Left hindlimb (tissue), 1 donor: ENCODE data around the gene GJB5.

ENCODE experiments used
- DNase-seq: peaks from one replicate; pipeline ENCODE4 v3.0.0-alpha.2; 2018

Gene GJB5

DNA sequence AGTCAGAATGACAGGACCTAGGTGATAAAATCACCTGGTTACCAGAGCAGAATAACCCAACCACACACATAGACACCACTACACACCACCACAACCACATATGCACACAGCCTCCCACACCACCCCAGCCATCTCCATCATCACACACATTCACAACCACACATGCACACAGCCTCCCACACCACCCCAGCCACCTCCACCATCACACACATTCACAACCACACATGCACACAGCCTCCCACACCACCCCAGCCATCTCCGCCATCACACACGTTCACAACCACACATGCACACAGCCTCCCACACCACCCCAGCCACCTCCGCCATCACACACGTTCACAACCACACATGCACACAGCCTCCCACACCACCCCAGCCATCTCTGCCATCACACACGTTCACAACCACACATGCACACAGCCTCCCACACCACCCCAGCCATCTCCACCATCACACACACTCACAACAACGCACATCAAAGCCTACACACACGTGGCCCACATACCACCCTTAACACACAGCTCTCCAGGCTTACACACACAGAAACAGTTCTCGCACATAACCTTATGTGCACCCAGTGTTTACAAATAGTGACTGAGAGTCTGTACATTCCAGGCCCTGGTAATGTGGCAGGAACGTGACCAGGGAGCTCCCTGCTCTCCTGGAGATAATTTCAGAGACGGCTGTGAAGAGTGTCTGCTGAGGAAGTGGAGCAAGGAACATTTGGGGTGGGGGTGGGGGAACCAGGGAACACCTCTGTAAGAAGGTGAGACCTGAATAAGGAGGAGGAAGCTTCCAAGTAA lies 22.9 kb downstream of the GJB5 start:
- DNase-seq = no peak

DNA sequence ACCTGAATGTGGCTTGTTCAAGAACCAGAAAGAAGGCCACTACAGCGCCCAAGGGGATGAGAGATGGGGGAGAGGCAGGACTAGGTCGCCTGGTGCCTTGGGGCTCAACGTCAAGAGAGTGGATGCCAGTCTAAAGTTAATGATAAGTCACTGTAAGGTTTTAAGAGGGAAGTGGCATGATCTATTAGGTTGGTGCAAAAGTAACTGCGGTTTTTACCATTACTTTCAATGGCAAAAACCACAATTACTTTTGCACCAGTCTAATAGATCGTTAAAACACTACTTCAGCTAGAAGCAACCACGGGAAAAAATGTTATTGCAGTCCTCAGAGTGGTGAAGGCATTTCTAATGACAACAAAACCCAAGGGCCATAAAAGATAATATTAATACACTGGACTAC lies 23.5 kb downstream of the GJB5 start:
- DNase-seq = no peak

DNA sequence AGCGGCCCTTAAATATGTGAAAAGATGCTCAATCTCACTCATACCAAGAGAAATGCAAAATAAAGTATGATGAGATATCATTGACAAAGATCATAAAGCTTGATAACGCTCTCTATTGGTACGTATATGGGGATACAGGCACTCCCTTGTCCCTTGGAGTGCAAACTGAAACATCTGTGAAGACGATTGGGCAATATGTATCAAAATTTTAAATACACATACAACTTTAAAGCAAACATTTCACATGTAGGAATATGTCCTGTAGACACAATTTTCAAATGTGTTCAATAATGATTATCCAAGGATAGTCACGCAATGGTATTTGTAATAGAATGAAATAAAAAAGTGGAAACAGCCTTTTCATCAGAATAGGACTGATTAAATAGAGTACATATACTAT lies 24.2 kb downstream of the GJB5 start:
- DNase-seq = no peak

DNA sequence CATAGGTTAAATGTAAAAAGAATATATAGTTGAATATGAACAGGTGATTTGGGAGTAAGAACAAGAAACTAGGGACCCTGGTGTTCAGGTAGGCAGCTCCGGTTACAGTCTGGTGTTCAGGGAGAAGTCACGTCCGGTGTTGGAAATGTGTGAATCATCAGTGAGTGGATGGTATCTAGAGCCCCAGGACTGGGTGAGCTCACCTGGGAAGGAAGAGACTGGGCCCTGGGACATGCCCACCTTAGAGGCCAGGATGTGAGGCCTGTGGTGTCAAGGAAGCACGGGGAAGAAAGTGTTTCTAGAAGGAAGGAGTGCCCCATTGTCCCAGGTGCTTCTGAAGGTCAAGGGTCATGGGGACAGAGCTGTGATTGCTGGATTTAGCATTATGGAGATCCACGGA lies 24.7 kb downstream of the GJB5 start:
- no peak for DNase-seq

DNA sequence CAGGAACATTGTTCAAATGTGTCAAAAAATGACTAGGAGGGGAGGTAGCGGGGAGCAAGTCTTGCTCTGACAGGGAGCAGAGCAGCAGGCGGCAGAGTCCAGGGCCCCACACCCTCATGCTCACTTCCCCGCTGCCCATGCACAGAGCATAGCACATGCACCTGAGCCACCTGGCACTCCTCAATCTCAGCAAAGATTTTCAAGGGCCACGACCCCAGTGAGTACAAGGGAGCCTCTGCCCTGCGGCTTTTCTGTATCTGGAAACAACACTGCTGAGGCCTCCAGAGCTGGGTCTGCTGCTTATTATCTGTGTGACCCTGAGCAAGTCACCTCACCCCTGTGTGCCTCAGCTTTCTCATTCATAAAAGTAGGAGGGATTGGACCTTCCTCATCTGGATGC lies 25.1 kb downstream of the GJB5 start:
- DNase-seq = no peak

DNA sequence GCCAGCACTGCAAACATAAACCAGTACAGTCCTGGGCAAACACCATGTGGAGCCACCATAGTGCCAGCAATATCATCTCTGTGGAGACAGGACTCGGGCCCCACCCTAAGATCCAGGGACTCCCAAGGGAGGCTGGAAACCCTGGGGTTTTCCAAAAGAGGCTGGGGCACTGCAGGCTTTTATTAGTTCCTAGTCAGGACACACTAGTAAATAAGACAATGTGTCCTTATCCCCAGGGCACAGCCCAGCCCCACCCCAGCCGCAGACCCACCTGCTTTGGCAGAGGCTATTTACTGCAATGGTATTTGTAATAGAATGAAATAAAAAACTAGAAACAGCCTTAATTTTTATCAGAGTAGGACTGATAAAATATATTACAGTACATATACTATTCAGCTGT lies 25.7 kb downstream of the GJB5 start:
- DNase-seq = no peak

DNA sequence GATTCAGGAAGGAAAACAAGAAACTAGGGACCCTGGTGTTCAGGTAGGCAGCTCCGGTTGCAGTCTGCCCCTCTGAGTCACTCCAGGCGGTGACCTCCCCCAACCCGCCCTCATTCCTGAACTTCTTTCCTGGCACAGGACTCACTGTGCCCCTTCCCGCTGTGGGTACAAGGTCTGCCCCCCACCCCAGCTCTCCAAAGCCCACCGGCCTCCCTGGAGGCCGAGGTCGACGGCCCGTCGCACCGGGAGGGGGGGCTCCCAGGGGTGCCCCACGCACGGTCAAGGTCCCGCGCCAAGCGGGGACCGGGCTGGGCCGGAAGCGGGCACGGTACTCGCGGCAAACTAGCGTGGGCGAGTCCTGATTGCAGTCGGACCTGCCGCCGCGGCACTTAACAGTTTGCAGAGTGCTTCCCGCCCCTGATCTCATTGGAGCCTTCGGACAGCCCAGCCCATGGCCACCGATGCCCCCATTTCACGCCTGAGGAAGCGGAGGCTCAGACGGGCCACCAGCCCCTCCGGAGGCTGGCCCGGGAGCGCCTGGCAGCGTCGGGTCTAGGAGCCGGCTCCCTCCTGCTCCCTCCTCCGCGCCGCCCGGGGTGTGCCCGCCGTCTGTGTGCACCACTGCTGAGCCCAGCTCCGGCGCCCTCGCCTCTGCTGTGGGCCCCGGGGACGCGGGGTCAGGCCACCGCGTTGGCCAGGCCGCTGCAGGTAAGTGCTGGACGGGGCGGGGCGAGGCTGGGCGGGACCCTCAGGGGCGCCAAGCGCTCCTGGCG lies 26.4 kb downstream of the GJB5 start, which contains the start of gene GJB3:
Gene GJB3, plus strand, starts transcription at position 144 of the 773 bp plus-strand sequence. CDS start 3,549 bp downstream, outside the sequence.
- no peak for DNase-seq

DNA sequence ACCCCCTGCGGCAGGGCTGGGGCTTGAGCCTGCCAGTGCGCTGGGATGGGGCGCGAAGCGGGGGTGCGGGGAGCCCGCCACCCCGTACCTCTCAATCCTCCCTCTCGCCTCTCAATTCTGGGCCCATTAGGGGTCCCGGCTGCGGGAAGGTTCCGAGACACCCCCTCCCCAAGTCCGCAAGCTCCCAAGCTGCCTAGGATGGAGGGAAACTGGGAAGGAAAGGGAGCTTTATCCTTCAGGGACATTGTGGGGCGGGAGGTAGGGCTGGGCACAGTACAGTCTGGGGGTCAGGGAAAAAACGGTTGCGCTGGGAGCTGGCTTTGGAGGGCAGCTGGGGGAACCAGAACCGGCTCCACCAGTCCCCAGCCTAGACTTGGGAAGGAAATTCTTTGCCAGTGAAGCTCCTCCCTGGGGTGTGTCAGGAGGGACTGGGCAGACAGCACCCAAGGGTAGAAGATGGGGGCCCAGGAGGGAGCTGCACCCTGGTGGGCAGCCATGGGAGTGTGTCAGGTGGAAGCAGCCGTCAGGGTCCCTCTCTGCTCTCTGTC lies 27.1 kb downstream of the GJB5 start:
- DNase-seq = no peak

DNA sequence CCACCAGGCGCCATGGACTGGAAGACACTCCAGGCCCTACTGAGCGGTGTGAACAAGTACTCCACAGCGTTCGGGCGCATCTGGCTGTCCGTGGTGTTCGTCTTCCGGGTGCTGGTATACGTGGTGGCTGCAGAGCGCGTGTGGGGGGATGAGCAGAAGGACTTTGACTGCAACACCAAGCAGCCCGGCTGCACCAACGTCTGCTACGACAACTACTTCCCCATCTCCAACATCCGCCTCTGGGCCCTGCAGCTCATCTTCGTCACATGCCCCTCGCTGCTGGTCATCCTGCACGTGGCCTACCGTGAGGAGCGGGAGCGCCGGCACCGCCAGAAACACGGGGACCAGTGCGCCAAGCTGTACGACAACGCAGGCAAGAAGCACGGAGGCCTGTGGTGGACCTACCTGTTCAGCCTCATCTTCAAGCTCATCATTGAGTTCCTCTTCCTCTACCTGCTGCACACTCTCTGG lies 29.9 kb downstream of the GJB5 start:
- no peak for DNase-seq

DNA sequence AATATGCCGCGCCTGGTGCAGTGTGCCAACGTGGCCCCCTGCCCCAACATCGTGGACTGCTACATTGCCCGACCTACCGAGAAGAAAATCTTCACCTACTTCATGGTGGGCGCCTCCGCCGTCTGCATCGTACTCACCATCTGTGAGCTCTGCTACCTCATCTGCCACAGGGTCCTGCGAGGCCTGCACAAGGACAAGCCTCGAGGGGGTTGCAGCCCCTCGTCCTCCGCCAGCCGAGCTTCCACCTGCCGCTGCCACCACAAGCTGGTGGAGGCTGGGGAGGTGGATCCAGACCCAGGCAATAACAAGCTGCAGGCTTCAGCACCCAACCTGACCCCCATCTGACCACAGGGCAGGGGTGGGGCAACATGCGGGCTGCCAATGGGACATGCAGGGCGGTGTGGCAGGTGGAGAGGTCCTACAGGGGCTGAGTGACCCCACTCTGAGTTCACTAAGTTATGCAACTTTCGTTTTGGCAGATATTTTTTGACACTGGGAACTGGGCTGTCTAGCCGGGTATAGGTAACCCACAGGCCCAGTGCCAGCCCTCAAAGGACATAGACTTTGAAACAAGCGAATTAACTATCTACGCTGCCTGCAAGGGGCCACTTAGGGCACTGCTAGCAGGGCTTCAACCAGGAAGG lies 30.5 kb downstream of the GJB5 start:
- DNase-seq = no peak

DNA sequence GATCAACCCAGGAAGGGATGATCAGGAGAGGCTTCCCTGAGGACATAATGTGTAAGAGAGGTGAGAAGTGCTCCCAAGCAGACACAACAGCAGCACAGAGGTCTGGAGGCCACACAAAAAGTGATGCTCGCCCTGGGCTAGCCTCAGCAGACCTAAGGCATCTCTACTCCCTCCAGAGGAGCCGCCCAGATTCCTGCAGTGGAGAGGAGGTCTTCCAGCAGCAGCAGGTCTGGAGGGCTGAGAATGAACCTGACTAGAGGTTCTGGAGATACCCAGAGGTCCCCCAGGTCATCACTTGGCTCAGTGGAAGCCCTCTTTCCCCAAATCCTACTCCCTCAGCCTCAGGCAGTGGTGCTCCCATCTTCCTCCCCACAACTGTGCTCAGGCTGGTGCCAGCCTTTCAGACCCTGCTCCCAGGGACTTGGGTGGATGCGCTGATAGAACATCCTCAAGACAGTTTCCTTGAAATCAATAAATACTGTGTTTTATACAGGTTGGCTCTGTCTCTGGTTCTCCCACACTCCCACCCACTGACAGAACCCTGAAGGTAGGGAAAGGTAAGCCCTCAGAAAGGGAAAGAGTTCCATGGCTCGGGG lies 31.1 kb downstream of the GJB5 start:
- no peak for DNase-seq

DNA sequence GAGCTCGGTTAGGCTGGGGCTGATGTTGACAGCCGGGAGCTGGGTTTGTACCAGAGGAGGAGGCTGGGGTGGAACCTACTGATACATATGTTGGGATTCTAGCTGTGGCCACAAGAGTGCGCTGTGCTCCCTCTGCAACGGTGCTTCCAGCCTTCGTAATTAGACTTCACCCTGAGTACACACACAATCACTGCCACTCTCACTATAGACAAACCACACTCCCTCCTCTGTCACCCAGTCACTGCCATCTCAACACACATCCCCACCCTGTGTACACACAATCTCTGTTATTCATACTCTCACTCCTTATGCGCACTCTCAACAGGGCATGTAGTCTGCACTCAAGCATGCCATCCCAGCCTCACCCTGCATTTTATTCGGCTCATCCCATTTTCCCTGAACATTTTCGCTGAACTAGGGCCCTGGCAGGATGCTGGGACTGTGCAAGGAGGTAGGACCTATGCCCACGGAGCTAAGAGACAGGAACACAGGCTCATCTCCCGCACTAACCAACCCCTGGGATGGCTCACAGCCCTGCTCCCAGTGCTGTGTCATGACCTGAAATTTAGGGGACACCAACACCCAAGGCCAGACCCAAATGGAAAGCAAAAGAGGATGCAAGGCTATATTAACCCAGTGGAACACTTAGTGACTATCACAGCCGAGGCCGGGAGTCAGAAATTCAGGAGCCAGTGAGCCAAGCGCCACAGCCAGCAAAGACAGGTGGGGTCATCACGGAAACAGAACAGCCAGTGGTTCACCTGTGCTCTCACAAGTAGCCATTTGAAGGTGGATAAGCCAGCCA lies 31.9 kb downstream of the GJB5 start:
- DNase-seq = peak; percentile 60

DNA sequence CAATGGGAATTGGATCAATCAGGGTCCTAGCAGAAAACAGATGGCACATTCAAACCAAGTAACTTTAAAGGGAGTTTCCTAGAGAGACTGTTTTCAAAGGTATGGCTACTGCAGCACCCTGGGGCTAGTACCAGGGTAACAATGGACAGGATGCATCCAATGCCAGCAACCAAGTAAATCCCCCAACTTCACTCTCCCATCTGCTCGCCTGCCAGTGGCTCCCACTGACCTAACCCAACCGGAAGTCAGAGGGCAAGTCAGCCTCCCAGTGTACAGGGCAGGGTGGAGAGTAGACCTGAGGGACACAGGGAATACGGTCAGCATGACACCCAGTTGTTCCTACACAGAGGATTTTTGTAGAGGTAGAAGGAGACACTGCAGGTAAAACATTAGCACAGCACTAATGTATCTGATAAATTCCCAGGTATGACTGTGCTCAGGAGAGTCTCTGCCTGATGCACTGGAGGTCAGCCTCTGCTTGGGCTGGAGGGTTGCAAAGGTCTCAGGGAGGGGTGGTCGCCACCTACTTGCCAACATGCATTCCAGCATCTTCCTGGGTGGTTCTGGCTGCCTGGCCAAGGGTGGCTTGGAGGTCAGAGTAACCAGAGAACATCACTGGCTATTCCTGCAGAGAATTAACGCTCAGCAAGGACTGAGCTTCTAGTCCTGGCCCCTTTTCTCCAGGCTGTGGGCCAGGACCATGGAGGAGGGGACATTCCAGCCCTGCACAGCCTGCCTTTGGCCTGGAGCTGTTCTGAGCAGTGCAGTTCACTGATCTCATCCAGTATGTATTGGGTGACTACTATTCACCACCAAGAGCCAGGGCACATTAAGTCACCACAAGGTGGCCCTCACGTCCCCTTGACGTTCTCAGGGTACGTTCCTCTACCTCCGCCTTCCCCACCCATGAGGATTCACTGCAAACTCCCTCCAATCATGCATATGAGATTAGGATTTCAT lies 32.9 kb downstream of the GJB5 start:
- no peak for DNase-seq

DNA sequence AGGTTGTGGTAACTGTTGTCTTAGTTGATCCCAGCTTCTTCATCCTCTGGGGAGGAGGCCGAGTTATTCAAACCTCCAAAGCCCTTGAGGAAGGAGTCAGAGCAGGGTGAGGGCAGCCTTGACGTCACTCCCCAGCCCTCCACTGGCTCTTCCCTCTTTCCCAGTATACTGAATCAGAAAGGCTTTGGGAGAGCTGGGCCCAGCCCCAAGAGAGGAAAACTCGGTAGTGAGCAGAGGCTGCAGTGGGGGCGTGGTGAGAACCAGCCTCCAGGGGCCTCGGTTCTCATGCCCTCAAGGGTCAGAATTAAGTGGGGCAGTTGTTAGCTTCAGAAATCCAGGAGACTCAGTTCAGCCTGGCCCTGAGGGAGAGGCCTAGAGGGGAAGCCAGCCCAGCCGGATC lies 36.1 kb downstream of the GJB5 start:
- no peak for DNase-seq

DNA sequence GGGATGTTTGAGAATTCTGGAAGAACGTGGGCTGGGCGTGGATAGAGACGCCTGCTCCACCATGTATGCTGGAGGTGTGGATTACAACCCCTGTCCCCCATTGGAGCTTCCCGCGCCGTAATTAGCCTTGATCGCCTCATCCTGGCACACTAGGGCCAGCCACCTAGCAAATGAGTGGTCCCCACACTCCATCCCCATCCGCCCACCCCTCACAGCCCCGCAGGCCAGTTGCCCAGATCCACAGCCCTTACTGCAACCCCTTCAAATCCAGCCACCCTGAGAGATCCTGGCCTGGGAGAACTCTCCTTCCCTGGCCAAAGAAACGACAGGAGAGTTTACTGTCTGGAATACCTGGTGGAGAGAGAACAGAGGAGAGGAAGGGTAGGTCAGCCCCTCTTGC lies 37.6 kb downstream of the GJB5 start:
- DNase-seq = no peak

DNA sequence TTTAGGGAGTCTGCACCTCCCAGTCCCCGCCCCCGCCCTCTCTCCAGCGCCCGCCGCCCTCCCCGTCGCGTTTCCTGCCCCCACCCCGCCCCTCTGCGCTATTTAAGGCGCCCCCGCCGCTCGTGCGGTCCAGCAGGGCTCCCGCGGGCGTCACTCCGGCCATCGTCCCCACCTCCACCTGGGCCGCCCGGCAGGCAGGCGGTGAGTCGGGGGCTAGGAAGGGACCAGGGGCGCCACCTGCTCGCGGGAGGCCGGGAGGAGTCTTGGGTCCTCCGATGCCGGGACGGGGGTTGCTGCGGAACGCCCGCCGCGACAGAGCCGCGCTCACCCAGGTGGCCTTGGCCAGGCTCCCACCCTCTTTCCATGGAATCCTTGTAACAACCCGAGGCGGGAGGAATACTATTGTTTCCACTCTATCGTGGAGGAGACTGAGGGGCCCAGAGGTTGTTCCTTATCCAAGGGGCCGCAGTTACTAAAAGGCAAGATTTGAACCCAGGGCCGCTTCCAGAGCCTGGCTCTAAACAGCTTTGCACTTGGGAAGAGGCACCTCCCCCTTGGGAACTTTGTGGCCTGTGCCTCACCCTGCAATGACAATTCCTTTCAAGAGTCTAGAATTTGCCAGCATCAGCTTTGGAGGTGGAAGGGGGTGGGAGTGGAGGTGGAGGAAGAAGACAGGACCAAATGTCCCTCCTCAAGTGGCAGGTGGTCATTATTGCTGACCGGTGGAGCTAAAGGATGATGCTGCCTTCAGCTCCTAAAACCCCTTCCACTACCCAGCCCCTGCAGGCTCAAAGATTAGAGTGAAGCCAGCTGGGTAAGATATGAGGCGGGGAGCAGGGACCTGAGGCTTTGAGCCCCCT lies 38.3 kb downstream of the GJB5 start, which contains the start of gene GJA4:
Gene GJA4, plus strand, starts transcription at position 132 of the 860 bp plus-strand sequence. CDS start 1,215 bp downstream, outside the sequence.
- no peak for DNase-seq

DNA sequence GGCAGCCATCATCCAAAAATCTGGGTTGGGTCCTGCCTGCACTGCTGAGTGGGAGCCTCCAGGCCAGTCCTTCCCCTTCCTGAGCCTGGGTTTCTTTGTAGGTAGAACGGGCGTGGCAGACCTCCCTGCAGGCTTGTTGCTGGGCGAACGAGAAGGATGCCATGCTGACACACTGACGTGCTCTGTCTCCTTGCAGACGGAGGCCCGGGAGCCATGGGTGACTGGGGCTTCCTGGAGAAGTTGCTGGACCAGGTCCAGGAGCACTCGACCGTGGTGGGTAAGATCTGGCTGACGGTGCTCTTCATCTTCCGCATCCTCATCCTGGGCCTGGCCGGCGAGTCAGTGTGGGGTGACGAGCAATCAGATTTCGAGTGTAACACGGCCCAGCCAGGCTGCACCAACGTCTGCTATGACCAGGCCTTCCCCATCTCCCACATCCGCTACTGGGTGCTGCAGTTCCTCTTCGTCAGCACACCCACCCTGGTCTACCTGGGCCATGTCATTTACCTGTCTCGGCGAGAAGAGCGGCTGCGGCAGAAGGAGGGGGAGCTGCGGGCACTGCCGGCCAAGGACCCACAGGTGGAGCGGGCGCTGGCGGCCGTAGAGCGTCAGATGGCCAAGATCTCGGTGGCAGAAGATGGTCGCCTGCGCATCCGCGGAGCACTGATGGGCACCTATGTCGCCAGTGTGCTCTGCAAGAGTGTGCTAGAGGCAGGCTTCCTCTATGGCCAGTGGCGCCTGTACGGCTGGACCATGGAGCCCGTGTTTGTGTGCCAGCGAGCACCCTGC lies 39.3 kb downstream of the GJB5 start:
- no peak for DNase-seq

DNA sequence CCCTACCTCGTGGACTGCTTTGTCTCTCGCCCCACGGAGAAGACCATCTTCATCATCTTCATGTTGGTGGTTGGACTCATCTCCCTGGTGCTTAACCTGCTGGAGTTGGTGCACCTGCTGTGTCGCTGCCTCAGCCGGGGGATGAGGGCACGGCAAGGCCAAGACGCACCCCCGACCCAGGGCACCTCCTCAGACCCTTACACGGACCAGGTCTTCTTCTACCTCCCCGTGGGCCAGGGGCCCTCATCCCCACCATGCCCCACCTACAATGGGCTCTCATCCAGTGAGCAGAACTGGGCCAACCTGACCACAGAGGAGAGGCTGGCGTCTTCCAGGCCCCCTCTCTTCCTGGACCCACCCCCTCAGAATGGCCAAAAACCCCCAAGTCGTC lies 39.9 kb downstream of the GJB5 start:
- no peak for DNase-seq

DNA sequence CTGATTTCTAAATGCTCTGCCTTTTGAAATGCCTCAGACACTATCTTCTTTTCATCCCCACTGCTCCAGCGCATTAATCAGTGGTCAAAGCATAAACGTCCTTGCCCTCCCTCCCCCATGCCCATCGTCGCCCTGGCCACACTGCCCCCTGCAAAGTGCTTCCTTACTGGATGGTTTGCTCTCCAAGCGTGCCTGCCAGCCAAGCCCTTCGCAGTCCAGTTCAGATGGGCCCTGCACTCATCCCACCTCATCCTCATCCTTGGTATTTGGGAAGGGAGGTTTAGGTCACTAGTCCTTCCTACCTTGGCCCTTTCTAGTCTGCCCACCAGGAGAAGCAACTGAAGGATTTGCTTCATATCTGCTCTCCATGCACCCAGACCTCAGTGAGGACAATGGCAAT lies 41.1 kb downstream of the GJB5 start:
- no peak for DNase-seq
